Omental fat pad (tissue), 4 donors: ENCODE data around the gene SMC1B. TPM values are rescaled to one million over a fixed set of nuclear protein-coding genes. Genes with fewer than 3 reads are reported as not detected.

Source experiments
- ATAC-seq: fragments of 150-250 bp; one replicate; pipeline ENCODE4 v1.9.1; 2016; ENCODE audit warnings: mild to moderate bottlenecking, moderate library complexity; ENCODE audit not compliant: low FRiP score
- DNase-seq: peaks from one replicate; pipeline ENCODE4 v3.0.0-alpha.2; 2019; ENCODE audit warnings: low spot score
- CTCF ChIP-seq, 3 donors: fragments of 450-650 bp; IDR thresholded peaks; one replicate each; pipeline ENCODE4 v1.5.1; 2016 to 2017; ENCODE audit warnings: antibody characterized with exemption in 3 of 3, mild to moderate bottlenecking in 3 of 3, moderate library complexity in 2 of 3
- total RNA-seq, 4 donors: library from RNA; depleted of rRNA; stranded (reverse); fragments of >200 nt; gene quantifications; one replicate each; pipeline ENCODE4 v1.1.0, GENCODE V29; 2016

SMC1B gene
- total RNA-seq, 4 donors from 2014 or later = not detected

DNA sequence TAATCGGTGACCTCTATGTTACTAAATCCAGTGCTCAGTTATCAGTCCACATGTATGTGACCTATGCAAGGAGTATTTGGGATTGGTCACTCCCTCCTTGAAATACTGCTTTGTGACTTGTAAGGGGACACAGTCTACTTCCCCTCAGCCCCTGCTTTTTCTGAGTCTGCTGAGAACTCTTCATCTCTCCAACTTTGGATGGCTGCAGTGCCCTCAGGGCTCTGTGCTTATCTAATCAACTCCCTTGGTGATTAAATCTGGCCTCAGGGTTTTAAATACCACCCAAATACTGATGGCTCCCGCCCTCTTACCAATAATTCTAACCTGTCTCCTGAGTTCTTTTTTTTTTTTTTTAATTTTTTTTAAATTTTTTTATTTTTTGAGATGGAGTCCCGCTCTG is 63.5 kb downstream of the SMC1B start:
- no peak for ATAC-seq
- DNase-seq = no peak
- no peak for TF ChIP-seq CTCF (IDR thresholded peaks at IDR 0.05)

DNA sequence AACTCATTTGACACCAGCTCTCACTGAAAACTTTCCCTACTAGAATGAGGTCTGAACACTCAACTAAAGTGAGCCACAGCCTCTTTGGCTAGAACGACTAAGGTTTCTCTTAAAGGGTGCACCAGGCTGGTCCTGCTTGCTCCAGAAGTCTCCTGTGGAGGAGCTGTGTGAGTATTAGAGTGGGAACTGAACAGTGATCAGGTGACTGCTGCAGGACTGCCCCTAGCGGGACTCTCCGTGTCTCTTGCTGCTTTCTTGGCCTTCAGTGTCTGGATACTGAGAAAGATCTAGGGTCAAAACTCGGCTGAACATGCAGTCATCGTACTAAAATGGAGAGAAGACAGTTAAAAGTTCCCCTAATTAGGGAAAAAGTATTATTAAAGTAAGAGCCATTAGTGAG is 69.1 kb downstream of the SMC1B start:
- no peak for DNase-seq
- no peak for ATAC-seq
- TF ChIP-seq CTCF (IDR thresholded peaks at IDR 0.05) = no peak

- no peak for DNase-seq
- TF ChIP-seq CTCF (IDR thresholded peaks at IDR 0.05) = no peak
- no peak for ATAC-seq
These were observed 70.3 kb downstream of the SMC1B start for GRCh38 chr22:45343143-45343542.

GRCh38 chr22:45341498-45341897 is 71.9 kb downstream of the SMC1B start:
- ATAC-seq (no peak), DNase-seq (no peak)
- no peak for TF ChIP-seq CTCF (IDR thresholded peaks at IDR 0.05)

GRCh38 chr22:45340323-45340722 is 73.1 kb downstream of the SMC1B start:
- DNase-seq (no peak), ATAC-seq (no peak)
- no peak for TF ChIP-seq CTCF (IDR thresholded peaks at IDR 0.05)

DNA sequence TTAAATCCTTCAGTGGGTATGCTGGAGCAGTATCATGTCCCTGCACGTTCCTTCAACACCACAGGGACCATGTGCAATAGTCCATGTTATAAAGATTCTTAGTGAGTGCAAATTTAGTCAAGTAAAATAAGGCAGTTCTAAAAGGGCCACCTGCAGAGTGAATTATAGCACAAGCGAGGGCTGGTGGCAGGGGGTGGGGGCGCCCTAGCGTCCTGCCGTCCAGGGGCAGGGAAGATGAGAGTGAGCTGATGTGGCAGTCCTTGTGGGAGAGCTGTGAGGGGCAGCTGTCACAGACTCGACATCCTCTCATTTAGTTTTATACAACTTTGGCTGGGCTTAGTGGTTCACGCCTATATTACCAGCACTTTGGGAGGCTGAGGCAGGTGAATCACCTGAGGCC is 74.6 kb downstream of the SMC1B start:
- ATAC-seq = no peak
- no peak for TF ChIP-seq CTCF (IDR thresholded peaks at IDR 0.05)

DNA sequence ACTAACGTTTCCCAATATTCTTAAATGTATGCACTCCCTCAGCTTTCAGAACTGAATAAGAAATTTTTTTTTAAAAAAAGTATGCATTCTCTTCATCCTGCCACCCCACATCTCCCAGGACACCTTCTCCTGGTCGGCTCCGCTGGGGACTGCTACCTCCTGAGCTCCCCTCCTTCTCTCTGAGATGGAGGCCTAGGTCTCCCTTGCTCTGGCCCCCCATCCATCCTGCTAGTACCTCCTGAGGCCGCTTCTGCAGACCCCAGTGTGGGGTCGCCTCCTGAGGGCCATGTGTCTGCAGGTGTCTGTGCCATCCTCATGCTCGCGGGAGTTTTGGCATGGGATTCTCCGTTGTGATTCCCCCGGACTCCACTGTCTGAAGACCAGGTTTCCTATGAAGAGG is 75.9 kb downstream of the SMC1B start:
- no peak for TF ChIP-seq CTCF (IDR thresholded peaks at IDR 0.05)
- DNase-seq (no peak), ATAC-seq (no peak)

More for the DNA sequence above, 74.6 kb downstream of the SMC1B start:
- DNase-seq = no peak
